Stimulated activated CD8-positive, alpha-beta memory T cell treated with anti-CD3 and anti-CD28 coated beads, Interleukin-15, amount 100 ng/mL, for 1 hour (primary cell): ENCODE data around the gene PIEZO1.

Source experiments
- DNase-seq: peaks from one replicate; pipeline ENCODE4 v3.0.0-alpha.2; 2020; ENCODE audit warnings: low read depth

The PIEZO1 gene

DNA sequence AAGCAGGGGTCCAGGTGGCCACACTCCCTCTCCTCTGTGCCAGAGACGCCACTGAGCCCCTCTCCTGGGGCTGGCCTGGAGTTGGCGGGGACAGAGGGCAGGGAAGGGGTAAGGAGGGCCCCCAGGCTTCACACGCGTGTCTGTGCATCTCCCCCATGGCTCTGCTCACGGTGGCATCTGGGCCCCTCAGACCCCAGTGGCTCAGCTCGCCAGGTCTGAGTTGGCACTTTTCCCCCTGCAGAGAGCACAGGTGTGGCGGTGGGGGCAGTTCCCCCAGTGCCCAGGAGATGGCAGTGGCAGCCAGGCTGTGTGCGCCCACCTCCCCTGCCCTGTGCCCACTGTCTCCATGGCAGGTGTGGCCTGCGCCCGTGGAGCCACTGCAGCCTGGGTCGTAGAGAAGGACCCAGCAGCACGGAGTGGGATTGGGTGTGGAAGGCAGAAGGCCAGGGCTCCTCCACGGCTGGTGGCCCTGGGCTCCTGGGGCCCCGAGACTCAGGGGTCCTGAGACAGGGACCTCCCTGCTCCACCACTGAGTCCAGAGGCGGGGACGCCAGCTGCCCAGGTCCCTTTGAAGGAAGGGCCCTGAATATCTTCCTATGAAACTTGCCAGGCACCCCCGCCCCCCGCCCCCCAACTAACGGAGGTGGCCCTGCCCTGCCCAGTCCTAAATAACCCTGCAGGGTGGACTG is 31.0 kb upstream of the PIEZO1 start:
- peak; percentile 20 for DNase-seq

DNA sequence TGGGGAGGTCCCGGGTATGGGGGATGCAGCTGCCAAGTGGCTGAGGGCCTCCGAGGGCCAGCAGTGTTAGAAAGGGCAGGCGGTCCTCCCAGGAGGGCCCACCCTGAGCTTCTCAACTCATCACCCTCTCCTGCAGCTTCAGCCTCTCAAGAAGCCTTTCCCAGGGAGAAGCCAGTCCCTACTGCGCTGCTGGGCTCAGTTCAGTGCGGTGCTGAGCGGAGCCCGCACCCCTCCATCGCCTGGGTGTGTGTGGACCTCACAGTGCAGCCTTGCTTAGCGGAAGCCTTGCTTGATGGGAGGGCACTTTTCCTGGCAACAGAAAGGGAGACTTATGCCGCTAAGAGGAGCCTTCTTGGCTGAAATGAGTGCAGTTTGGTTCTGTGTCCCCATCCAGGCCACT is 30.2 kb upstream of the PIEZO1 start:
- DNase-seq: no peak

DNA sequence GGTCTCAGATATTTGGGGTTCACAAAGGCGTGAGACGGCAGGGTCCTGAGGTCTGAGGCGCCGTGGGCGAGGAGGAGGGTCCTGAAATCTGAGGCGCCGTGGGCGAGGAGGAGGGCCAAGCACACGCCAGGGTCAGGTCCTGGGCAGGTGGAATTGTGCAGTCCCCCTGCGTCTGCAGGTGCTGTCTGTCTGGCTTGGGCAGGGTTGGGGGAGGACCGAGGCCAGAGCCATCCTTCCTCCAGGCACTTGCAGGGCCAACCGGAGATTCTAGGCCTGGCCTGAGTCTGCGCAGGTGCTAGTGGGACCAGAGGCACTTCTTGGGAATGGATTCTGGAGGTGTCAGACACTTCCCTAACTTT is 29.1 kb upstream of the PIEZO1 start:
- DNase-seq: no peak

DNA sequence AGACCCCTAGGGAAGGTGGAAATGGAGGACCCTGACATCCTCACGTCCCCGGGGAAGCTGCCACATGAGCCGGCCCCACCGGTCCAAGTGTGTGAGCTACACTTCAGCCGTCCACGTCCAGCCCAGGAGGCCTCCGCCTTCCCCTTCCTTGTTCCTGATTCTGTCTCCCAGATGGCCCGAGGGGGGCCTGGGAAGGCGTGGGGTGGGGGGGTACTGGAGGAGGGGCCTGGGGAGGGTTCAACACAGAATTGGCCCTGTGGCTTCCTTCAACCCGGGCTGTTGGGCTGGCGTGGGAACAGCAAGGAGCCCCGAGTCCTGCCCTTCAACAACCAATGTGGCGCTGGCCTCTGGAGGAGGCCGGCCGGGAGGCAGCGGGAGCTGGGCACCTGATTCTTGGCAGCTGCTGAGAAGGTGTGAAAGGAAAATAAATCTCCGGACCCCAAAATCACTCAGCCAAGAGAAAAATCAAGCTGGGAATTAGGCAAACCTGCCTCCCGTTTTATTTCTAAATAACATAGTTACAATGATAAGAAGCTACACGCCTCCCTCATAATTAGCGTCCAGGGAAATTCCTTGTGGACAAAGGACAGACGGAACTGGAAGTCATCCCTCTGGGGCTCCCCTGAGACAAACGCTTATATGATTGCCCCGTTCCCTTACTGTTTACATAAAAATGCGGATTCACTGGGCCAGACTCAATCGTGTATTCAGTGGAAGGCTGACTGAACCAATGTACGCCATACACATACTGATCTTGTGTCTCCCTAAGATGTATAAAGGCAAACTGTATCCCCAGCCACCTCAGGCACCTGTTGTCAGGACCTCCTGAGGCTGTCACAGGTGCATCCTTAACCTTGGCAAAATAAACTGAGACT is 28.5 kb upstream of the PIEZO1 start:
- no peak for DNase-seq

DNA sequence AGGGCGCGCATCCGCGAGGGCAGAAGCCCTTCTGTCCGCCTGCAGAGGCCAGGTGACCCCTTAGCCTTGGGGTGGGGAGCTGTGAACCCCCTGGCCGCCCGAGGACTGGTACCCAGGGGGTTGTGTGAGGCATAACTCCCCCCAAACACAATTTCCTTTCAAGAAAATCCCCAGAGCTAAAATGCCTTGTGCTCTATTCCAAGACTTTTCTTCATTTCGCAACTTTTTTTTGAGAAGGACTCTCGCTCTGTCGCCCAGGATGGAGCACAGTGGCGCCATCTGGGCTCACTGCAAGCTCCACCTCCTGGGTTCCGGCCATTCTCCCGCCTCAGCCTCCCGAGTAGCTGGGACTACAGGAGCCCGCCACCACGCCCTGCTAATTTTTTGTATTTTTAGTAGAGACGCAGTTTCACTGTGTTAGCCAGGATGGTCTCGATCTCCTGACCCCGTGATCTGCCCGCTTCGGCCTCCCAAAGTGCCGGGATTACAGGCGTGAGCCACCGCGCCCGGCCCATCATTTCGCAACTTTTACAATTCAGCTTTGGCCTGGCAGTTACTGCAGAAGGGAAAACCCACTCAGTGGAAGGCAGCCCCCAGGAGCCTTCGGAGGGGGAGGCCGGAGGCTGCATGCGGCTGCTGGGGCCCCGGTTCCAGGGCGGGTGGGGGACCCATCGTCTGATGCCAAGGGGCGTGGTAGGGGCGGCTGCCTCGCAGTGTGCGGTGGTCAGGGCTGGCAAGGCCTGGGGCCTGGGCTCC is 27.7 kb upstream of the PIEZO1 start:
- no peak for DNase-seq

DNA sequence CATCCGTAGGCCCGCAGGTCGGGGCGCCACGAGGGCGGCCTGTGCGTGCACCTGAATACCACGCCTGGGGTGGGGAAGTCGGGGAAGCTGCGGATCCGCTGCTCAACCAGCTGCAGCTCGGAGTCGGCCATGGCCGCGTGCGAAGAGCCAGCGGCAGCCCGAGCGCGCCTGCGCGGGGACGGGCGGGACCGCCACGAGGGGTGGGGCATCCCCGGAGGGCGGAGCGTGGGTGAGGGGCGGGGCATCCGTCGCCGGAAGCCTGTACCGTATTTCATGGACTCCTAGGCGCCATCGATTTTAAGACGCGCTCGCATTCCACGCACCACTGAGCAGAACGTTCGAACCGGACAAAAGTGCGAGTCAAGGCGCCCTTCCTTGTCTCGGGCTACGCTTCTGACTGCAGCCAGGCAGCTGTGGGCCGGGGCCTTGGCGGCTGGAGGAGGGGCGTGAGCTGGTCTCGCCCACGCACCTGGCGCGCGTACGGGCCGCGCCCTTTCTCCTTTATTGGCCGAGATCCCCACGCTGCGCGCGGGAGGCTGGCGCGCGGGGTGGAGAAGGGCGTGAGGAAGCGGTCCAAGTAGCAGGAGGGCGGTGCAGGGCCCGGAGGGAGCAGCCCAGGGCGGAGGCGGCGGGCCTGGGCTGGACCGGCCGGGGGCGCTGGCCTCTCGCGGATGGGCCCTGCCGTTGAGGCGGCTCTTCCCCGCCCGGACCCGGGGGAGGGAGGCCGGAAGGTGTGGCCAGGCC is 26.9 kb upstream of the PIEZO1 start, which contains the start of gene APRT:
Gene APRT, minus strand, starts transcription at position 160 of the 744 bp plus-strand sequence. Its CDS starts 29 bp downstream, at position 131.
- DNase-seq: peak; percentile 96

DNA sequence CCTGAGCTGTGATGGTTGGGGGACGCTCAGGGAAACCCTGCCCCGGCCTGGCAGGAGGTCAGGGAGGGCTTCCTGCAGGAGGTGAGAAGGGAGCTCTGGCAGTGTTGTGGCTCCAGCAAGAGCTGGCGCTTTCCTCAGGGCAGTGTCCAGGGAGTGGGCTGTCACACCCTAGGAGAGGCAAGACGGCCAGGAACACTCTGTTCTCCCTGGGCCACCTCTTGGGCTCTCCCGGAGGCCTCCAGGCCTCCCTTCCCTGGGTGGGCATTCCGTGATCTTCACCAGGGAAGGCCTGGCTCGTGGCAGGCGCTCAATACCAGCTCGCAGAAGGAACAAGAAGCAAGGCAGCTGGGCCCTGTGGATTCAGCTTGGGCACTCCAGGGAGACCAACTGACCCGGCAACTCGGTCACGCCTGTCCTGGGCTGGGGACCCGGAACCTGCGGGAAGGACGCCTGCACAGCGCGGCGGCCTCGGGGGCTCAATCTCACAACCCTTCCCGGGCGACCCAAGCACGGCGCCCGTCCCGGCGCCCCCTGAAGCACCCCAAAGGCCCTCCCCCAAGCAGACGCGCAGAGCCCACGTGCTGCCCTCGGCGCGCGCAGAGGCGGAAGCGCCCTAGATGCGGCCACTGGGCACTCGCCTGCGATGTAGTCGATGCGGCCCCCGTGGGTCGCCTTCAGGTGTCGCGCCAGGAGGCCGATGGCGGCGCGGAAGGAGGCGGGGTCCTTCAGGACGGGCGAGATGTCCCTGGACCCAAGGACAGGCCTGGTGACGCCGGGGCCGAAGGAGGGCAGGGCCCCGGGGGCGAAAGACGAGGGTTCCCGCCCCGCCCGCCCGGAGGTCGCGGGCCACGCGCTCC is 26.1 kb upstream of the PIEZO1 start:
- peak; percentile 23 for DNase-seq

DNA sequence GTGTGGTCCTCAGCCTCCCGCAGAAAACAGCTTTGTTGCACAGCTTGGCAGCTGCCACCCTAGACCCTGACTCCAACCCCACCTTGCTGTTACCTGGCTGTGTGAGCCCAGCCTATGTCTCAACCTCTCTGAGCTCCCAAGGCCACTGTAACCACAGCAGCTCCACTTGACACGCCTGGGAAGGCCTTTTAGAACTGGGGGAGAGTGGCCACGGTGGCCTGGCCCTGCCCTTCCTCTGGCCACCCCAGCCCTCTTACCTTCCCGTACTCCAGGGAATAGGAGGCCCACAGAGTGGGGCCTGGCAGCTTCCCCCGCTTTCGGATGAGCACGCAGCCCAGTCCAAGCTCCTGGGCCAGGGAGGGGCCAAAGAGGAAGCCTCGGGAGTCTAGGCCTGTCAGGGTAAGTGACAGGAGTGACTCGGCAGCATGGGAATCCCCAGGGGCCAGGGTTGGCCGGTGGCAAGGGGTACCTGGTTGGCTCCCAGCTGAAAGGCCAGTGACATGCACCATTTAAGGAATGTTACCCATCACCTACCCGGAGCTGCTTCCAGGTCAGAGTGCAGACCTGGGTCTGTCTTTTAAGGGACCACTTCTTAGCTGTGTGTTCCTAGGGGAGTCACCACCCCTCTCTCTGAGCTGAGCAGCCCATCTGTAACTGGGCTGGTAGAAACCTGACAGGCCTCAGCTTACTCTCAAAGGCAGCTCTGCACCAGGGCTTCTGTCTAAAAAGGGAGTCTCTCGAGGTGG is 25.3 kb upstream of the PIEZO1 start:
- DNase-seq: no peak

DNA sequence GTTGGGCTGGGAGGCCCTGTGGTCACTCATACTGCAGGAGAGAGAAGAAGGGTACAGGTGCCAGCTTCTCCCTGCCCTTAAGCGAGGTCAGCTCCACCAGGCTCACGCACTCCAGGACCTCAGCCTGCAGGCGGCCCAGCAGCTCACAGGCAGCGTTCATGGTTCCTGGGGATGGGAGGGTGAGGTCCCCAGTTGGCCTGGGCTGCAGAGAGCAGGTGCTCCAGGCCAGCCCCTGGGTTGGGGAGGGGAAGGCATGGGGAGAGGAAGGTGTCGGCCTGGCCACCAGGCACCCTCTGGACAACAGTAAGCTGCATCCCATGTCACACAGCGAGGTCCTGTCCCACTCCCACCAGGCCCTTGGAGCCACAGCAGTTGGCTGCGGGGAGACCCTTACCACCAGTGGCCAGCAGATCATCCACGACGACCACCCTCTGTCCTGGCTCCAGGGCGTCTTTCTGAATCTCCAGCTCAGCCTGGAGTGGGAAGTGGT is 24.7 kb upstream of the PIEZO1 start:
- DNase-seq: no peak

DNA sequence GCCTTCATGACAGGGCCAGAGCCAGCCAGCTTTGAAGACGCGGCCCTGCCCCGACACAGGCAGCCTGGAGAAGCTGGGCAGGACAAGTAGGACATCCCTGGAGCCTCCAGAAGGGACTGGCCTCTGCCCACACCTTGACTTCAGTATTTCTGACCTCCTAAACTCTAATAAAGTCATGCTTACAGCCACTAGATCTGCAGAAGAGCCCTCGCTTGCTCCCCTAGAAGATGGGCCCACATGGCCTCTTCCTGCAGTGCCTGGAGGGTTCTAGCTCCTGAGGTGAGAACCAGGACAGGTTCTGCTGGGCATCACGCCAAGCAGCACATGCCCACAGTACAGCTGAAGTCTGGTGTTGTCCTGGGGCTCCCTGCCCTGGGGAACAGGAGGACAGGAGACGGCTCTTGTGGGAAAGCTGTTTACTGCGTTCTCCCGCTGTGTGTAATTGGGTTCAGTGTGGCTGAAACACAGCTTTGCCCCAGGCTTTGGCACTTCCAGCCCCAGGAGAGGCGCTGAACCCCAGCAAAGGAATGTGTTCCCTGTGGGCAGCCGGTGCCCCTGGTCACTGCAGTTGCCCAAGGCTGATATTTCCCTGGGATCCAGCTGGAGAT is 24.2 kb upstream of the PIEZO1 start:
- DNase-seq: no peak

DNA sequence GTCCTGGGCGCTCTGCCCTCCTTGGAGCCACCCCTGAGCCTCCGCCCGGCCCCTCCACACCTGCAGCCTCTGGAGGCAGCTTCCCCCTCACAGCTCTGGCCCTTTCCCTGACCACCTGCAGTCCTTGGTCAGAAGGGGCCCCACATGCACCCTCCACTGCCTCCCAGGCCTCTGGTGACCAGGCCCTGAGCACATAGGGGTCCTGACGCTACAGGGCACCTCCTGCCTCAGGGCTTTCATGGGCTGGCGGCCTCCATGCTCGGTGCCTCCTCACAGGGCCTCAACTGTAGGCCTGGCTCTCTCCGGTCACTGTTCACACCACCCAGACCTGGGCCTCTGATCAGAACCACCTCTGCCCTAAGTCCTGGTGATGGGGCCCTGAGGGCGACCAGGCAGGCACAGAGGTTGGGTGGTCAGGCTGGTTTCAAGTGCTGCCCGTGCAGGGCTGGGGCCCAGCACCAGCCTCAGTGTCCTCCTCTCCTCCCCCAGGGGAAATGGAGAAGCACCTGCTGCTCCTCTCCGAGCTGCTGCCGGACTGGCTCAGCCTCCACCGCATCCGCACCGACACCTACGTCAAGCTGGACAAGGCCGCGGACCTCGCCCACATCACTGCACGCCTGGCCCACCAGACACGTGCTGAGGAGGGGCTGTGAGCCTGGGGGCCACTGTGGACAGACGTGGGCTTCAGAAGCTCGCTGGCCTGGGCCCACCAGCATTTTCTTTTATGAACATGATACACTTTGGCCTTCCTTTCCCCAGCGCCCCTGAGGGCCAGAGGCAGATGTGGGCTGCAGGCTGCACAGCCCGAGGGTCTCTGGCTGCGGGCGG is 22.8 kb upstream of the PIEZO1 start:
- DNase-seq: no peak

DNA sequence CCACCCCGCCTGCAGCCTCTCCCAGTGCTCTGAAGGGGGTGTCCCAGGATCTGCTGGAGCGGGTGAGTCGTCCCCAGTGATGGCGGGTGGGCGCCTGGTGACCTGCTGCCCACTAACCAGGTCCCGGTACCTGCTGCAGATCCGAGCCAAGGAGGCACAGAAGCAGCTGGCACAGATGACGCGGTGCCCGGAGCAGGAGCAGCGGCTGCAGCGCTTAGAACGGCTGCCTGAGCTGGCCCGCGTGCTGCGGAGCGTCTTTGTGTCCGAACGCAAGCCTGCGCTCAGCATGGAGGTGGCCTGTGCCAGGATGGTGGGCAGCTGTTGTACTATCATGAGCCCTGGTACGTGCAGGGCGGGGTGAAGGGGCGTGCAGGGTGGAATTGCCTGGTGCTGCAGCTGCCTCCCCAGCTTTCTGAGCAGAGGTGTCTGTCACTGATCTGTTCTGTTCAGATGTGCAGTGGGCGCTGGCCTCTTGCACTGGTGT is 22.2 kb upstream of the PIEZO1 start:
- DNase-seq: no peak

DNA sequence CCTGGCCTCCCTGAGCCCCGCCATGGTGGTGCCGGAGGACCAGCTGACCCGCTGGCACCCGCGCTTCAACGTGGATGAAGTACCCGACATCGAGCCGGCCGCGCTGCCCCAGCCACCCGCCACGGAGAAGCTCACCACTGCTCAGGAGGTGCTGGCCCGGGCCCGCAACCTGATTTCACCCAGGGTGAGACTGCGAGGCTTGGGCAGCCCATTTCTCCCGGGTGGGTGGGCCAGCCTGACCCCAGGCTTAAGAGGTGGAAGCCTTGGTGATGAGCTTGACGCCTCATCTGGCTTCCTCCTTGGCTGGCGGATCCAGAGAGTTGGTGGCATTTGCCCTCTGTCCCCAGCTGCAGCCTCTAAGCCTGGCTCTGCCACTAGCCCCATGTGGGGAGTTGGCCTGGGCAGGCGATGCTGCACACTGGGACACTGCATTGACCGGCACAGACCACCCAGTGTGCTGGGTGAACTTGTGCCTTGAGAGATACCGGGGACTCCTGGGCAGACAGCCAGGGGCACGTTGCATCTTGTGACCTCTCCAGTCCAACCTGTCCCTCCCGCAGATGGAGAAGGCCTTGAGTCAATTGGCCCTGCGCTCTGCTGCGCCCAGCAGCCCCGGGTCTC is 21.6 kb upstream of the PIEZO1 start:
- no peak for DNase-seq

DNA sequence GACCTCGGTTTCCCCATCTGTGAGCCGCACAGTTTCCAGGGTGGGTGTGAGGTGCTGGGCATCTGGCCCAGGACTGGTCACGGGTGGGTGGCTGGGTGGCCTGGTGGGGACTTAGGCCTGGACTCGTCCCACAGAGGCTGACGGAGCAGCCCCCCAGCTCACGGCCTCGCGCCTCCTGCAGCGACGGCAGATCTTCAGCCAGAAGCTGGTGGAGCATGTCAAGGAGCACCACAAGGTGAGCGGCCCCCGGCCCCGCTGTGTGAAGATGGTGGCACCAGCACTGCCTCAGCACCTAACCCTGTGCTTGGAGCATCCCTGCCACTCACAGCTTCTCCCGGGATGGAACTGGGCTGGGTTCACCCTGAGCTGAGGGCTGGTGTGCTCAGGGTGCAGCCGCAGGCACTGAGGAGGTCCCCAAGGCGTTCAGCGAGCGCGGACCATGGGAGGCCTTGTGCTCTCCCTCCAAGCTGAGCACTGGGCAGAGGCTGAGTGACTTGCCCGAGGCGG is 20.9 kb upstream of the PIEZO1 start:
- DNase-seq: no peak

DNA sequence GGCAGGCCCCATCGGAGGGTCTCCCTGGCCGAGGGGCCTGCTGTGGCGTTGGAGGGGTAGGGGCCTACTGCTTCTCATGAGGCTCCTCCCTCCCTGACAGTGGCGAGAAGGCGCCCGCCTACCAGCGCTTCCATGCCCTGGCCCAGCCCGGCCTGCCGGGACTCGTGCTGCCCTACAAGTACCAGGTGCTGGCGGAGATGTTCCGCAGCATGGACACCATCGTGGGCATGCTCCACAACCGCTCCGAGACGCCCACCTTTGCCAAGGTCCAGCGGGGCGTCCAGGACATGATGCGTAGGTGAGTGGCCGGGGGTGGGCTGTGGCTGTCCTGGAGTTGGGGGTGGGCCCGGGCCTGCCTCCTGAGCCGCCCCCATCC is 20.3 kb upstream of the PIEZO1 start:
- no peak for DNase-seq

DNA sequence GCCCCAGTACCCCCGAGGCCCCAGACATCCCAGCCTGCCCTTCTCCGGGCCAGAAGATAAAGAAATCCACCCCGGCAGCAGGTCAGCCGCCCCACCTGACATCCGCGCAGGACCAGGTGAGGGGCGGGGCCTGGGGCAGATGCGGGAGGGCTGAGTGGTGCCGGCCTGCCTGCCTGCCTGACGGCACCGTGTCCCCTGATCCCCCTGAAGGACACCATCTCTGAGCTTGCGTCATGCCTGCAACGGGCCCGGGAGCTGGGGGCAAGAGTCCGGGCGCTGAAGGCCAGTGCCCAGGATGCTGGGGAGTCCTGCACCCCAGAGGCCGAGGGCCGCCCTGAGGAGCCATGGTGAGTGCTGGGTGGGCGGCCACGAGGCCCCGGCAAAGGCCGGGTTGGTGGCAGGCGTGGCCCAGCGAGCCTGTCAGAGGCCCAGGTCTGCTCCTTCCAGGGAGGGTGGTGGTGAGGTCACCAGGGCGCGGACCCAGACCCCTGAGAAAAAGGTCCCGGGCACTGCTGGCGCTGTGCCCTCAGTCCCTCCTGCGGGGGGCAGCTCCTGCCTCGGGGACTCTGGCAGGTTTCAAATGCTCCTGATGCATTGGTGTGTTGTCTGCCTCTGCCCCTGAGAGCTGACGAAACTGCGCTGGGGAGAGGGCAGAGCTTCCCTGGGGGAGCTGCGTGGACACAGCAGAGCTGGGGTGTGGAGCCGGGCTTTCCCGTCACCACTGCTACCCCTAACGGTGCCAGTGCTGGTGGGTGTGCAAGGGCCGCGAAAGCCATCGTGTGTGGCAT is 19.7 kb upstream of the PIEZO1 start:
- no peak for DNase-seq

DNA sequence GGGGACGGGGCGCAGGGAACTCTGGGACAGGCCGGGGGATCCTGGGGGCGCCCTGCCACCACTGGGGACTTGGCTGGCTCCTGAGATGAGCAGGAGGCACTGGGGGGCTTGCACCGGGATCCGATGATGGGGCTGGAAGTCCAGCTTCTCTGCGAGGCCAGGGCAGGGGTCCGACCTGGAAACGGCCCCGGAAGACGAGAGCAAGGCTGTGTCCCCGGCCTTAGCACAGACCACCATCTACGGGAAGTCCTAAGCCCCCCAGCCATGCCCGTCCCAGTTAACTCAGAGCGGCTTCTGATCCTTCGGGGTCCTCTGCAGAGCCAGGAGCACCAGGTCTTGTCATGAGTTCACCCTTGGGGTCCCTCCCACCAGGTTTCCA is 19.1 kb upstream of the PIEZO1 start:
- DNase-seq: no peak
